ENCODE data around the gene FAM184B.

DNA sequence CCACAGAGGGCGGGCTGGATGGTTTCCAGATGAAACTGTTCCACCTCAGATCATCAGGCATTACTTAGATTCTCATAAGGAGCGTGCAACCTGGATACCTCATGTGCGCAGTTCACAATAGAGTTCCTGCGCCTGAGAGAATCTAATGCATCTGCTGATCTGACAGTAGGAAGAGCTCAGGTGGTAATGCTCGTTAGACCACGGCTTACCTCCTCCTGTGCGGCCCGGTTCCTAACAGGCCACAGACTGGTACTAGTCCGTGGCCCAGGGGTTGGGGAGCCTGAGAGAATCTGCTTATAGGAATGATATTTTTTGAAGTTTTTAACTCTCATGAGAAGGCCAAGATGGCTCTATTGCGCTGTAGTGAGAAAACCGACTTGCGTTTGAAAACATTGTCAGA lies 34.7 kb upstream of the FAM184B start:
- TF ChIP-seq POLR2A (IDR thresholded peaks at IDR 0.05) = no peak
- TF ChIP-seq, protein P1, sequence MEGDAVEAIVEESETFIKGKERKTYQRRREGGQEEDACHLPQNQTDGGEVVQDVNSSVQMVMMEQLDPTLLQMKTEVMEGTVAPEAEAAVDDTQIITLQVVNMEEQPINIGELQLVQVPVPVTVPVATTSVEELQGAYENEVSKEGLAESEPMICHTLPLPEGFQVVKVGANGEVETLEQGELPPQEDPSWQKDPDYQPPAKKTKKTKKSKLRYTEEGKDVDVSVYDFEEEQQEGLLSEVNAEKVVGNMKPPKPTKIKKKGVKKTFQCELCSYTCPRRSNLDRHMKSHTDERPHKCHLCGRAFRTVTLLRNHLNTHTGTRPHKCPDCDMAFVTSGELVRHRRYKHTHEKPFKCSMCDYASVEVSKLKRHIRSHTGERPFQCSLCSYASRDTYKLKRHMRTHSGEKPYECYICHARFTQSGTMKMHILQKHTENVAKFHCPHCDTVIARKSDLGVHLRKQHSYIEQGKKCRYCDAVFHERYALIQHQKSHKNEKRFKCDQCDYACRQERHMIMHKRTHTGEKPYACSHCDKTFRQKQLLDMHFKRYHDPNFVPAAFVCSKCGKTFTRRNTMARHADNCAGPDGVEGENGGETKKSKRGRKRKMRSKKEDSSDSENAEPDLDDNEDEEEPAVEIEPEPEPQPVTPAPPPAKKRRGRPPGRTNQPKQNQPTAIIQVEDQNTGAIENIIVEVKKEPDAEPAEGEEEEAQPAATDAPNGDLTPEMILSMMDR (IDR thresholded peaks at IDR 0.05) = no peak
